ENCODE measurements around the gene ARHGEF10L. TPM values are rescaled to one million over a fixed set of nuclear protein-coding genes. Genes with fewer than 3 reads are reported as not detected.

The ARHGEF10L gene
- total RNA-seq, 3 donors from 2014 or later (not counting 1 experiment from before 2014, with no cell fraction given), result 0.70 to 1.7 (median 0.94) TPM

DNA sequence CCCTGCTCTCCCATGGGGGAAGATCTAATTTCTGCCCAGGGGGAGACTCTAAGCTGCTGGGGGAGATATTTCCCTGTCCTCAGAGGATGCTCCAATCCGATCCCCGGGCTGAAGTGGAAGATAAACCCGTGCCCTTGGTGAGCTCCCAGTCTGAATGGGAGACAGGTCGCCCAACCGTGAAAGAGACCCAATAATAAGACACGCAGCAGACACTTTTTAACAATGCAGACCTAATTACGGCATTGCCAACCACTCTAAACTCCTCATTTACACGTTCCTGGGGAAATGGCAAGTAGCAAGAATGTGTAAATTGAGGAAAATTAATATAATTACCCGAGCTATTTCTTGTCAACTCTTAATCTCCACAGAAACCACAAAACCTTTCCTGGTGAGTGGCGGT lies 166.9 kb downstream of the ARHGEF10L start:
- intact Hi-C loops (cut with micrococcal nuclease), result no loop called here
- Histone ChIP-seq H3K36me3 (ENCODE audit: control insufficient read depth, insufficient read depth, low read length) (no peaks in the 10 kb centered on the region), H3K27me3 (ENCODE audit: control insufficient read depth, insufficient read depth, low read length) (no peaks in the 10 kb centered on the region), H3K4me3 (ENCODE audit: low read length) (no peak overlapping the region), H3K4me1 (ENCODE audit: control insufficient read depth, insufficient read depth, low read length) (no peaks in the 10 kb centered on the region), H3K9me3 (ENCODE audit: control insufficient read depth, insufficient read depth, low read length) (no peaks in the 10 kb centered on the region), H3K27ac (ENCODE audit: low read length) (no peak overlapping the region)
- 81% methylated on average over 7 of the region's 10 CpGs for WGBS (ENCODE audit: insufficient coverage)
- H3K36me3 Mint-ChIP-seq, result no peaks in the 10 kb centered on the region
- H3K27ac Mint-ChIP-seq, result no peak overlapping the region
- H3K4me3 Mint-ChIP-seq, result no peak overlapping the region
- H3K4me1 Mint-ChIP-seq, result no peaks in the 10 kb centered on the region
- ATAC-seq (no peak), DNase-seq (no peak)
- TF ChIP-seq, protein P1, sequence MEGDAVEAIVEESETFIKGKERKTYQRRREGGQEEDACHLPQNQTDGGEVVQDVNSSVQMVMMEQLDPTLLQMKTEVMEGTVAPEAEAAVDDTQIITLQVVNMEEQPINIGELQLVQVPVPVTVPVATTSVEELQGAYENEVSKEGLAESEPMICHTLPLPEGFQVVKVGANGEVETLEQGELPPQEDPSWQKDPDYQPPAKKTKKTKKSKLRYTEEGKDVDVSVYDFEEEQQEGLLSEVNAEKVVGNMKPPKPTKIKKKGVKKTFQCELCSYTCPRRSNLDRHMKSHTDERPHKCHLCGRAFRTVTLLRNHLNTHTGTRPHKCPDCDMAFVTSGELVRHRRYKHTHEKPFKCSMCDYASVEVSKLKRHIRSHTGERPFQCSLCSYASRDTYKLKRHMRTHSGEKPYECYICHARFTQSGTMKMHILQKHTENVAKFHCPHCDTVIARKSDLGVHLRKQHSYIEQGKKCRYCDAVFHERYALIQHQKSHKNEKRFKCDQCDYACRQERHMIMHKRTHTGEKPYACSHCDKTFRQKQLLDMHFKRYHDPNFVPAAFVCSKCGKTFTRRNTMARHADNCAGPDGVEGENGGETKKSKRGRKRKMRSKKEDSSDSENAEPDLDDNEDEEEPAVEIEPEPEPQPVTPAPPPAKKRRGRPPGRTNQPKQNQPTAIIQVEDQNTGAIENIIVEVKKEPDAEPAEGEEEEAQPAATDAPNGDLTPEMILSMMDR (IDR thresholded peaks at IDR 0.05), result no peak
- H3K27me3 Mint-ChIP-seq (ENCODE audit: low read depth in 2 of 2), result peaks cover 0 to 3% of the 10 kb centered on the region in 2 donors
- no peaks in the 10 kb centered on the region for H3K9me3 Mint-ChIP-seq

GRCh38 chr1:17709981-17710380 lies 170.5 kb downstream of the ARHGEF10L start:
- Mint-ChIP-seq H3K36me3 (no peaks in the 10 kb centered on the region), H3K27me3 (ENCODE audit: low read depth in 2 of 2) (peaks cover 0 to 3% of the 10 kb centered on the region in 2 donors), H3K27ac (no peak overlapping the region), H3K4me3 (no peak overlapping the region), H3K9me3 (no peaks in the 10 kb centered on the region), H3K4me1 (no peaks in the 10 kb centered on the region)
- Histone ChIP-seq H3K27ac (ENCODE audit: low read length) (no peak overlapping the region), H3K27me3 (ENCODE audit: control insufficient read depth, insufficient read depth, low read length) (no peaks in the 10 kb centered on the region), H3K36me3 (ENCODE audit: control insufficient read depth, insufficient read depth, low read length) (no peaks in the 10 kb centered on the region), H3K4me1 (ENCODE audit: control insufficient read depth, insufficient read depth, low read length) (no peaks in the 10 kb centered on the region), H3K4me3 (ENCODE audit: low read length) (no peak overlapping the region), H3K9me3 (ENCODE audit: control insufficient read depth, insufficient read depth, low read length) (no peaks in the 10 kb centered on the region)
- DNase-seq (no peak), ATAC-seq (no peak)
- intact Hi-C loops (cut with micrococcal nuclease), result no loop called here
- 85% methylated on average over 3 of the region's 3 CpGs for WGBS (ENCODE audit: insufficient coverage)
- TF ChIP-seq, protein P1 (IDR thresholded peaks at IDR 0.05), result no peak

GRCh38 chr1:17710889-17711576 lies 171.5 kb downstream of the ARHGEF10L start:
- H3K27ac ChIP-seq (ENCODE audit: low read length), result no peak overlapping the region
- Mint-ChIP-seq H3K27me3 (ENCODE audit: low read depth in 2 of 2) (peaks cover 0 to 6% of the 10 kb centered on the region in 2 donors), H3K36me3 (no peaks in the 10 kb centered on the region), H3K9me3 (no peaks in the 10 kb centered on the region), H3K4me1 (no peaks in the 10 kb centered on the region), H3K27ac (no peak overlapping the region), H3K4me3 (no peak overlapping the region)
- intact Hi-C loops (cut with micrococcal nuclease), result no loop called here
- no peaks in the 10 kb centered on the region for H3K4me1 ChIP-seq (ENCODE audit: control insufficient read depth, insufficient read depth, low read length)
- H3K36me3 ChIP-seq (ENCODE audit: control insufficient read depth, insufficient read depth, low read length), result no peaks in the 10 kb centered on the region
- ATAC-seq (no peak), DNase-seq (no peak)
- no peaks in the 10 kb centered on the region for H3K9me3 ChIP-seq (ENCODE audit: control insufficient read depth, insufficient read depth, low read length)
- H3K27me3 ChIP-seq (ENCODE audit: control insufficient read depth, insufficient read depth, low read length), result no peaks in the 10 kb centered on the region
- TF ChIP-seq, protein P1 (IDR thresholded peaks at IDR 0.05), result no peak
- 92% methylated on average over 3 of the region's 4 CpGs for WGBS (ENCODE audit: insufficient coverage)
- H3K4me3 ChIP-seq (ENCODE audit: low read length), result no peak overlapping the region

DNA sequence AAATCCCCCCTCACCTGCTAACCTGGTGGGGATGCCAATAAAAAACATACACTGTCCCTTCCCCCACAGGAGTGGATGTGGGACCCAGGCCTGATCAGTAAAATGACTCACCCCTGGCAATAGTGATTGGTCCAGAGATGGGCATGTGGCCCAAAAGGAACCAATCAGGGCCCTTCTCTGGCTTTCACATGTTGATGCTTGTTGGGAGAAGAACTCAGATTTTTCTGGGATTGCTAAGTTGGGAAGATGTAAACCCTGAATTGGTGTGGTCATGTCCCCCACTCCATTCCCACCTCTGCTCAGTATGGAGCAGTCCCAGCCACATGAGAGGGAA lies 172.0 kb downstream of the ARHGEF10L start:
- Mint-ChIP-seq H3K9me3 (no peaks in the 10 kb centered on the region), H3K36me3 (no peaks in the 10 kb centered on the region), H3K27me3 (ENCODE audit: low read depth in 2 of 2) (peaks cover 0 to 6% of the 10 kb centered on the region in 2 donors), H3K4me3 (no peak overlapping the region), H3K27ac (no peak overlapping the region), H3K4me1 (no peaks in the 10 kb centered on the region)
- no peak for DNase-seq
- H3K4me3 ChIP-seq (ENCODE audit: low read length), result no peak overlapping the region
- TF ChIP-seq, protein P1 (IDR thresholded peaks at IDR 0.05), result no peak
- H3K9me3 ChIP-seq (ENCODE audit: control insufficient read depth, insufficient read depth, low read length), result no peaks in the 10 kb centered on the region
- H3K27me3 ChIP-seq (ENCODE audit: control insufficient read depth, insufficient read depth, low read length), result no peaks in the 10 kb centered on the region
- no peaks in the 10 kb centered on the region for H3K36me3 ChIP-seq (ENCODE audit: control insufficient read depth, insufficient read depth, low read length)
- H3K4me1 ChIP-seq (ENCODE audit: control insufficient read depth, insufficient read depth, low read length), result no peaks in the 10 kb centered on the region
- intact Hi-C loops (cut with micrococcal nuclease), result no loop called here
- H3K27ac ChIP-seq (ENCODE audit: low read length), result no peak overlapping the region
- ATAC-seq, result no peak
